ENCODE measurements around the gene TGFB2.

- TF ChIP-seq CTCF (IDR thresholded peaks at IDR 0.05) (no peak), POLR2A (IDR thresholded peaks at IDR 0.05) (no peak)
These were observed 143.4 kb downstream of the TGFB2 start for GRCh38 chr1:218488531-218488930.
